Fibroblast of skin of abdomen (primary cell): ENCODE data around the gene BSCL2. TPM values are rescaled to one million over a fixed set of nuclear protein-coding genes. Genes with fewer than 3 reads are reported as not detected.
"Not testable (repeated sequence)": the region's sequence is repeated elsewhere in the genome, so short reads cannot be mapped to it uniquely, and the experiment has no call there.

Experiments used
- DNase-seq: peaks from one replicate; pipeline ENCODE4 v3.0.0-alpha.2; 2013
- polyA plus RNA-seq, 2 experiments: library from polyadenylated mRNA; unstranded; fragments of 120-200 nt; gene quantifications; one replicate each; pipeline ENCODE4 v1.2.1, GENCODE V29; 2013; ENCODE audit not compliant: insufficient read length in 2 of 2

The BSCL2 gene
- 19.2 TPM for polyA plus RNA-seq (2013, experiment 1 of 2; ENCODE audit: insufficient read length)
- 17.1 TPM for polyA plus RNA-seq (2013, experiment 2 of 2; ENCODE audit: insufficient read length)

GRCh38 chr11:62707277-62707861 is at the start of gene BSCL2, which contains the start of gene GNG3:
BSCL2 (minus strand) TSS chr11:62707424; CDS start chr11:62707195, 229 bp downstream.
GNG3 (plus strand) TSS chr11:62707676; CDS start chr11:62708296, 620 bp downstream.
- DNase-seq, result no peak

GRCh38 chr11:62755086-62755615 is 47.9 kb upstream of the BSCL2 start:
- no peak for DNase-seq

- DNase-seq, result peak; percentile 99
Measured at GRCh38 chr11:62753736-62754603, 46.7 kb upstream of the BSCL2 start, which contains the start of gene ZBTB3. ZBTB3 (minus strand) TSS chr11:62754160; CDS start chr11:62753664, 496 bp downstream.

- DNase-seq, result no peak
Measured at GRCh38 chr11:62752994-62753735, 45.9 kb upstream of the BSCL2 start.

- no peak for DNase-seq
Measured at GRCh38 chr11:62752177-62752785, 45.1 kb upstream of the BSCL2 start.

DNA sequence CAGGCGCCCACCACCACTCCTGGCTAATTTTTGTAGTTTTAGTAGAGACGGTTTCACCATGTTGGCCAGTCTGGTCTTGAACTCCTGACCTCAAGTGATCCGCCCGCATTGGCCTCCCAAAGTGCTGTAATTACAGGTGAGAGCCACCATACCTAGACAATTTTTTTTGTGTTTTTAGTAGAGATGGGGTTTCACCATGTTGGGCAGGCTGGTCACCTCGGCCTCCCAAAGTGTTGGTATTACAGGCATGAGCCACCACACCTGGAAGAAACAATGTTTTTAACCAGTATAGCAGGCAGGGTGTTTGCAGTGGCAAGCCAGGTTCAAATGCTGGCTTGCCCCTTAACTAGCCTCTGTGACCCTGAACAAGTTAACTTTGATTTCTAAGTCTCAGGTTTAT is 42.7 kb upstream of the BSCL2 start:
- not testable (repeated sequence) for DNase-seq

GRCh38 chr11:62747475-62748160 is 40.4 kb upstream of the BSCL2 start:
- no peak for DNase-seq

GRCh38 chr11:62737196-62737595 is 30.0 kb upstream of the BSCL2 start:
- no peak for DNase-seq

- peak; percentile 20 for DNase-seq
Measured at GRCh38 chr11:62732830-62733229, 25.6 kb upstream of the BSCL2 start.

GRCh38 chr11:62730076-62730475 is 22.9 kb upstream of the BSCL2 start:
- not testable (repeated sequence) for DNase-seq

- DNase-seq, result peak; percentile 87
Measured at GRCh38 chr11:62728171-62728988, 21.2 kb upstream of the BSCL2 start, which contains the start of gene TTC9C. TTC9C (plus strand) TSS chr11:62728486; CDS start chr11:62728849, 363 bp downstream.

GRCh38 chr11:62727872-62728170 is 20.6 kb upstream of the BSCL2 start:
- DNase-seq, result peak; percentile 98

DNA sequence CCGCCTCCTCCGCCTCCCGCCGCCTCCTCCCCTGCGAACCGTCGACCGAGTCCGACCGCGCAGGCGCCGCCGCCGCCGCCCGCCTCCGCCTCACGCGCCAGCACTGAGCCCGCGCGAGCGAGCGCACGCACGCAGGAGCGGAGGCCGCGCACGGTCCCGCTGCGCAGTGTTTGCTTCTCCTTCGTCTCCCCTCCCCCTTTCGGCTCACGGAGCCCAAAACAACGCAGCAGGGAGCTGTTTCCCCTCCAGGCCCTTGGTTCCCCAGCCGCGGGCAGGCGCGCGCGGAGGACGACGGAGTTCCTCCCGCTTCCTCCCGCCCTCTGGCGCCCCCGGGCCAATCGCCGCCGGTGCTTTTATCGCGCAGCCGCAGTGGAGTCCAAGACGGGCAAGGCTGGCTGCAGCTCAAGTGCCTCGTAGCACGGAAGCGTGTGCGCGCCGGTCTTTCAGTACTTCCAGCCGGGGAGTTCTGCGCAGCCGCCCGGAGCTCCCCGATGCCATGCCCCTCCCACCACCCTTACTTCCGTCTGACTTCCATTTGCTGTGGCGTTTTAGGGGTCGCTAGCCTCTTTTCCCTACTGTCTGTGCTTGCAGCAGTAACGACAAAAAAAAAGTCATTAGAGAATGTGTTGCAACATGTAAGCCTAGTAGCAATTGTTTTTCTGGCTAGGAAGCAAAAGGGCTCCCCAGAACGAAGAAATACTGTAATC is 20.1 kb upstream of the BSCL2 start, which contains the start of gene HNRNPUL2:
Gene HNRNPUL2, minus strand, starts transcription at position 293 of the 707 bp plus-strand sequence. CDS start 301 bp downstream, outside the sequence.
- peak; percentile 100 for DNase-seq

DNA sequence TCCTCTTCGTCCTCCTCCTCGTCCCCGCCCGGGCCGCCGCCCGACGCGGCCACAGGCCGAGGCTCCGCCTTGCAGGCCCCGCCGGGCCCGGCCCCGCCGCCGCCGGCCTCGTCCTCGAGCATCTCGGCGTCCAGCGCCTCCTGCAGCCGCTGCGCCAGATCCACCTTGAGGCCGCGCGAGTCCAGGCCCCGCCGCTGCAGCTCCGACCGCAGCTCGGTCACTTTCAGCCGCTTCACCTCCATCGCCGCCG is 19.6 kb upstream of the BSCL2 start:
- no peak for DNase-seq

GRCh38 chr11:62726156-62726914 is 19.1 kb upstream of the BSCL2 start:
- DNase-seq, result no peak

DNA sequence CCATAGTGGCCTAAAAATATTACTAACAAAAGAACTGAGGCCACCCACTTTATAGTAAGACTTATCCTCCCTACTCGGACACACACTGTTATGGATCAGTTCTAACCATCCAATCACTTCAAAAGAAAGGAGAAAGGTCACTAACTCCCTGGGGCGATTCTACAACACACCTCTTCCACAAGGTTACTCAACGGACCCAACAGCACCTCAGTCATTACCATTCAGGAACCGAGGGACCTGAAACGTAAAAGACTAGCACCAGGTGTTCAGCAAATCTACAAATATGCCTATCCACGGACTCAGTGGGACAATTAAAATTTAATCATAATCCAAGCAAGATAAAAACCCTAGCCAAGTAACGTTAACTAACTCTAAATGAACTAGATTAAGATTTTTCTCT is 18.4 kb upstream of the BSCL2 start:
- DNase-seq, result no peak

DNA sequence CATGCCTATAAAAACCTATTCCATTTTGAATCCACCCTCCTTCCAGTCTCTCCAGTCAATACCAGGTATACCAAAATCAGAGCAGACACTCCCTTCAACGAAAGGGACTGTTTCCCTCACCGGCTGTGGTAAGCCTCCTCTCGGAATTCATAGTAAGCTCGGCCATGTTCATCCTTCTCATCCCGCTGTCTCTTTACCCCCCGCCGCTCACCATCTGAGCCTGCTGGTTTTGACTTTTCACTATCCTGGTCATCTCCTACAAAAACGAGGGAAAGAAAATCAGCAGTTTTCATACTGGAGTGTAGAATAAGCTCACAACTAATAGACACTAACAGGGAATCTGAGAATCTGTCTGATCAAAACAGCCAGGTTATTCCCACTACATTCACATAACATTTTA is 16.9 kb upstream of the BSCL2 start:
- no peak for DNase-seq

DNA sequence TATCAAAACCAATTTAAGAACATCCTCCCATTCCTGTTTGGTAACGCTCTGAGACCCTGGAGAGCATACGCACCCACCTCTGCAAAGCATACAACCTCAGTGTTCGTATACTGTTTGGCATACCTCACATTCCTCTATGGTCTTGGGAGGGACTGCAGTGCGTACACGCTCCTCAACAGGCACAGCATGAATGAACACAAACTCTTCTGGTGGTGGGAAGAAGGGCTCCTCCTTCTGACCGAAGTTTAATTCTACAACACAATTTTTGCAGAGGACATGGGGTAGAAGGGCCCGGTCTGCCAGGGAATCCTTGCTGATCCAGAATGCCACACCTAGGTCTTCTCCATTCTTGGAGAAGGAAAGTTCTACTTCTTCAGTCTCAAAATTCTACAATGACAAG is 14.8 kb upstream of the BSCL2 start:
- DNase-seq, result peak; percentile 43

DNA sequence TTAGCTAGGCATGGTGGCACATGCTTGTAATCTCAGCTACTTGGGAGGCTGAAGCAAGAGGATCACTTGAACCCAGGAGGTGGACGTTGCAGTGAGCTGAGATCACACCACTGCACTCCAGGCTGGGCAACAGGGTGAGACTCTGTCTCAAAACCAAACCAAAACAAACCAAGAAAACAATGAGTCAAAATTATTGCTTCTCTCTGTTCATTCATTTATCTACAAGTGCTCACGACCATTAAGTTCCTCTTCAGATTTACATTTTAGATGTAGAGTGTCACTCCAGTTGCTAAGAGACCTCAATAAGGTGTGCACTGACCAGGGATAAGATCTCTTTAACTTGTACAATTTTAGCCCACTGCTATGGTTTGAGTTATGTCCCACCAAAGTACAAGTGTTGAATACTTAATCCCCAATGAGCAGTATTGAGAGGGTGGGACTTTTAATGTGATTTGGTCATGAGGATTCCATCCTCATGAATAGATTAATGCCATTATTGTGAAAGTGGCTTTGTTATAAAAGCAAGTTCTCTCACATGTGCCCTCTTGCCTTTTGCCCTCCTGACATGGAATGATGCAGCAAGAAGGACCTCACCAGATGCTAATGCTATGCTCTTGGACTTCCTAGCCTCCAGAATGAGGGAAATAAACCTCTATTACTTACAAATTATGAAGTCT is 12.2 kb upstream of the BSCL2 start:
- no peak for DNase-seq
